HT1080 (cell line): Measurements from ENCODE around the gene WNT3A. TPM values are rescaled to one million over a fixed set of nuclear protein-coding genes. Genes with fewer than 3 reads are reported as not detected.

ENCODE experiments used
- DNase-seq: peaks from one replicate; pipeline ENCODE4 v3.0.0-alpha.2; 2015; ENCODE audit warnings: low read depth
- total RNA-seq: library from RNA; depleted of rRNA; stranded (reverse); fragments of >200 nt; shearing (Covaris generic); gene quantifications from 2 replicates; pipeline ENCODE4 v1.2.3, GENCODE V29; 2014

Gene WNT3A
- total RNA-seq, 1 experiment from 2014 or later: not detected

DNA sequence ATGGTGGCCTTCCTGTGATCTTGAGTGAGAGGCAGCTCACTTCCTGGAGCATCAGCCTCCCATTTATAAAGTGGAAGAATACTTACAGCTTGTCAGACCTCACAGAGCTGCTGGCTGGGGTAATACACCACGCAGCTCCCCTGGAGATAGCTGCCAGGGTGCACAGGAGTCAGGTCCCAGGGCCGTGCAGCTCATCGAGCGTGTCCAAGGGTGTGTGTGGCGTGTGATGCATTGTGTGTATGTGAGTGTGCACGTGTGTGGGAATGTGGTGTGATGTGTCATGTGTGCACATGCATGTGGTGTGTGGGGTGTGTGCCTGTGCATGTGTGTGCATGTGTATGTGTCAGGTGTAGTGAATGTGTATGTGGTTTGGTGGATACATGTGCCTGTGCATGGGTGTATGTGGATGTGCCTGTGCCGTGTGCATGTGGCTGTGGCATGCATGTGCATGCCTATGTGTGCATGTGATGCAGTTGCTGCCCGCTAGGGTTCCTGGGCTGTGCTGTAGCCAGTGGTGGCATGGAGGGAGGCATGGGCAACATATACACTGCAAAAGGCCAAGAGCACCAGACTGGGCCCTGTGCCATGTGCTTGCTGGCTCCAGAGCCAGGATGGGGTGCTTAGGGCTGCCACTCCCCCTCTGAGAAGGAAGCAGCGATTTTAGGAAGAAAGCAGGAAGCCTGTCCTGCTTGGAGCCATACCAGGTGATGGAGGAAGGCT is 24.6 kb downstream of the WNT3A start:
- DNase-seq: no peak

- DNase-seq: no peak
Observed at GRCh38 chr1:228032041-228032440, 25.2 kb downstream of the WNT3A start.

DNA sequence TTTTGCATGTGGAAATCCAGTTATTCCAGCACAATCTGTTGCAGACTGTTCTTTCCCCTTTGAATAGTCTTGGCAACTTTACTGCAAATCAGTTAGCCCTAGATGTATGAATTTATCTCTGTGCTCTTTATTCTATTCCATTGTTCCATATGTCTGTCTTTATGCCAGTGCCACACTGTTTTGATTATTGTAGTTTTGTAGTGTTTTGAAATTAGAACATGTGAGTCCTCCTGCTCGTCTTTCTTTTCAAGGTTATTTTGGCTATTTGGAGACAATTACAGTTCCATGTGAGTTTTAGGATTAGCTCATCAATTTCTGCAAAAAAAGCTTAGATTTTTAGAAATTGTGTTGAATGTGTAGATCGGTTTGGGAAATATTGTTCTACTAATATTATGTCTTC is 26.6 kb downstream of the WNT3A start:
- DNase-seq: no peak

DNA sequence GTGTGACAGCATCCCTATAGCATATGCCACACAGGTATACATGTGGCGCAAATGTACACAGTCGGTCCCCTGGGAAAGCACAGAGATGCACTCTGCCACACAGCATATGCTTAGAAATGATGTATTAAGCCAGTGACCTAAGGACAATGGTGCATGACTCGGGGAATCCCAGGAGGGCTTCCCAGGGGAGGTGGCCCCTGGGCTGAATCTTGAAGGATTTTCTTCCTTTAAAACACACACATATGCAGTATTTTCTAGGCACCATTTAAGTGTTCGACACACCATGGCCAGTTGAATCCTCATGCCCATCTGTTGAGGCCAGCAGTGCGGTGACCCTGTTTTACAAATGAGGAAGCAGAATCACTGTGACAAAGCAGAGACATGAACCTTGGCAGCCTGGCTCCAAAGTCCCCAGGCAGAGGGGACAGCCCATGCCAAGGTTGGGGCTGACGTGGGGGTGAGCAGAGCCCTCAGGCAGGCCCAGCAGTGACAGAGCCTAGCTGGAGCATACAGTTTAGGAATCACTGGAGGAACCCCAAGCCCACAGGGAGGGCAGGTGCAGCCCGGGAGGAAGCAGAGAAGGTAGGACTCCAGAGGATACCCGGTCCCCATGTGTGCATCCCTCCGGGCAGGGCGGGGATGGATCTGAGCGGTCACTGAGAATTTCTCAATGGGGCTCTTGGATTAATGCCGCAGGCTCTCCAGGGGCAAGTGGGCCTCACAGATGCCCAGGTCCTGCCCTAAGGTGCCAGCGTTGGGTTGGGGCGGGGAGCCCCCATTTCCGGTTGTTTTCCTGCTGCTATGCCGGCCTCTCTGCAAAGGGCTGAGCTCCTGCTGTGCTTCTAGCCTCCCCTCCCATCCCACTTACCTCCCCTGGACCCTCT is 28.4 kb downstream of the WNT3A start:
- no peak for DNase-seq

- DNase-seq: no peak
Observed at GRCh38 chr1:228035844-228036243, 29.0 kb downstream of the WNT3A start.

- DNase-seq: no peak
Observed at GRCh38 chr1:228036701-228037231, 30.0 kb downstream of the WNT3A start.

- DNase-seq: no peak
Observed at GRCh38 chr1:228037401-228038386, 30.9 kb downstream of the WNT3A start.

- DNase-seq: no peak
Observed at GRCh38 chr1:228038387-228039005, 31.7 kb downstream of the WNT3A start.

GRCh38 chr1:228039006-228039903 is 32.5 kb downstream of the WNT3A start:
- no peak for DNase-seq

GRCh38 chr1:228039986-228040385 is 33.2 kb downstream of the WNT3A start:
- DNase-seq: no peak

- DNase-seq: no peak
Observed at GRCh38 chr1:228041316-228041715, 34.5 kb downstream of the WNT3A start.

- DNase-seq: no peak
Observed at GRCh38 chr1:228042508-228042907, 35.7 kb downstream of the WNT3A start.

- DNase-seq: peak; percentile 54
Observed at GRCh38 chr1:228043281-228043848, 36.6 kb downstream of the WNT3A start.

DNA sequence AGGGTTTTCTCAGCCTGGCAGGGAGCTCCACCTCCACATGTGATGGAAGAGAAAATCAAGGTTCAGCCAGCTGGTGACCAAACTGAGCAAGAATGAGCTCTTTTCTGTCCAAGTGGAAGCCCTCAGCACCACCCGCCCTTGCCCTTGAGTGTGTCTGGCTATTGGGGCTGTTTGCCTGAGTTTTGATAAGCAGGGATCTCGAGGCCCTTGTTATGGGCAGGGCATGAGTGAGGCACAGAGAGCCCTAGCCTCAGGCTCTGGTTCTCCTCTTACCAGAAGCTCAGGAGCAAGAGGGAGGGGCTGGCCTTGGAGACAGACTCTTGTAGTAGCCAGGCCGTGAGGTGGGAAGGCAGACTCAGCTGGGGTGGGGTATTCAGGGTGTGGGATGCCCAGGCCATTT is 38.2 kb downstream of the WNT3A start:
- DNase-seq: no peak

DNA sequence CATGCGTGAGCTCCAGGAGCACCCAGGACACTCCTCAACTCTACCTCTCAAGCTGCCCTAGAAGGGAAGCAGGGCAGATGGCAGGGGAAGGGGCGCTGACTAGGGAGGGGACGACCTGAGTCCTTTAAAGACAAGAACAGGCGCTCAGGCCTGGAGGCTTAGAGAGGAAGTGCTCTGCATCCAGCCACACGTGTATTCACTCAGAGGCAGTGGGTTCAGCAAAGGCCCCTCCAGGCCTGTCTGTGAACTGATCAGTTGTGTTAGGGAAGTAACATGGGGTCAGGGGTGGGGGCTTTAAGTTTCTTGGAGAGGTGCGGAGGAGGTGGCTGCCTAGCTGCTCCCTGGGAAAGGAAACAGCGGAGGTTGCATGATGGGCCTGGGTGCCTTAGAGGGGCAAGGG is 38.6 kb downstream of the WNT3A start:
- no peak for DNase-seq

GRCh38 chr1:228045871-228046270 is 39.1 kb downstream of the WNT3A start:
- no peak for DNase-seq

GRCh38 chr1:228046421-228047182 is 39.8 kb downstream of the WNT3A start:
- no peak for DNase-seq

GRCh38 chr1:228047183-228047466 is 40.3 kb downstream of the WNT3A start:
- DNase-seq: no peak

GRCh38 chr1:228048120-228048519 is 41.3 kb downstream of the WNT3A start:
- DNase-seq: no peak
